Measurements from ENCODE around the gene B3GLCT. TPM values are rescaled to one million over a fixed set of nuclear protein-coding genes. Genes with fewer than 3 reads are reported as not detected.

B3GLCT gene
- total RNA-seq, 1 donor from 2014 or later: 8.2 TPM

- Mint-ChIP-seq H3K27me3 (ENCODE audit: unreplicated experiment) (no peaks in the 10 kb centered on the region), H3K36me3 (ENCODE audit: unreplicated experiment) (peaks cover 7% of the 10 kb centered on the region), H3K4me3 (ENCODE audit: unreplicated experiment) (no peak overlapping the region), H3K27ac (ENCODE audit: unreplicated experiment) (no peak overlapping the region), H3K9me3 (ENCODE audit: unreplicated experiment) (no peaks in the 10 kb centered on the region), H3K4me1 (ENCODE audit: unreplicated experiment) (no peaks in the 10 kb centered on the region)
- TF ChIP-seq CTCF (IDR thresholded peaks at IDR 0.05): no peak
- DNase-seq (ENCODE audit: extremely low spot score, unreplicated experiment): no peak
Measured at GRCh38 chr13:31261241-31261640, 61.5 kb downstream of the B3GLCT start.

- DNase-seq (ENCODE audit: extremely low spot score, unreplicated experiment): no peak
- peaks cover 7% of the 10 kb centered on the region for H3K4me1 Mint-ChIP-seq (ENCODE audit: unreplicated experiment)
- H3K4me3 Mint-ChIP-seq (ENCODE audit: unreplicated experiment): no peak overlapping the region
- no peaks in the 10 kb centered on the region for H3K27me3 Mint-ChIP-seq (ENCODE audit: unreplicated experiment)
- no peaks in the 10 kb centered on the region for H3K9me3 Mint-ChIP-seq (ENCODE audit: unreplicated experiment)
- TF ChIP-seq CTCF (IDR thresholded peaks at IDR 0.05): no peak
- peaks cover 7% of the 10 kb centered on the region for H3K36me3 Mint-ChIP-seq (ENCODE audit: unreplicated experiment)
- H3K27ac Mint-ChIP-seq (ENCODE audit: unreplicated experiment): no peak overlapping the region
Measured at GRCh38 chr13:31263346-31263745, 63.6 kb downstream of the B3GLCT start.

- Mint-ChIP-seq H3K27ac (ENCODE audit: unreplicated experiment) (no peak overlapping the region), H3K27me3 (ENCODE audit: unreplicated experiment) (no peaks in the 10 kb centered on the region), H3K36me3 (ENCODE audit: unreplicated experiment) (peaks cover 9% of the 10 kb centered on the region), H3K9me3 (ENCODE audit: unreplicated experiment) (peaks cover 4% of the 10 kb centered on the region), H3K4me1 (ENCODE audit: unreplicated experiment) (peaks cover 7% of the 10 kb centered on the region), H3K4me3 (ENCODE audit: unreplicated experiment) (no peak overlapping the region)
- TF ChIP-seq CTCF (IDR thresholded peaks at IDR 0.05): no peak
- no peak for DNase-seq (ENCODE audit: extremely low spot score, unreplicated experiment)
Measured at GRCh38 chr13:31264151-31264550, 64.4 kb downstream of the B3GLCT start.

GRCh38 chr13:31267126-31267784 is 67.5 kb downstream of the B3GLCT start:
- H3K4me1 Mint-ChIP-seq (ENCODE audit: unreplicated experiment): peaks cover 7% of the 10 kb centered on the region
- no peak for TF ChIP-seq CTCF (IDR thresholded peaks at IDR 0.05)
- no peak for DNase-seq (ENCODE audit: extremely low spot score, unreplicated experiment)
- H3K9me3 Mint-ChIP-seq (ENCODE audit: unreplicated experiment): peaks cover 13% of the 10 kb centered on the region
- H3K36me3 Mint-ChIP-seq (ENCODE audit: unreplicated experiment): peaks cover 22% of the 10 kb centered on the region
- H3K27ac Mint-ChIP-seq (ENCODE audit: unreplicated experiment): no peak overlapping the region
- no peak overlapping the region for H3K4me3 Mint-ChIP-seq (ENCODE audit: unreplicated experiment)
- H3K27me3 Mint-ChIP-seq (ENCODE audit: unreplicated experiment): no peaks in the 10 kb centered on the region

GRCh38 chr13:31274390-31274789 is 74.6 kb downstream of the B3GLCT start:
- Mint-ChIP-seq H3K27me3 (ENCODE audit: unreplicated experiment) (no peaks in the 10 kb centered on the region), H3K27ac (ENCODE audit: unreplicated experiment) (peak overlapping the region; percentile 79), H3K36me3 (ENCODE audit: unreplicated experiment) (peaks cover 10% of the 10 kb centered on the region), H3K4me1 (ENCODE audit: unreplicated experiment) (peaks cover 31% of the 10 kb centered on the region), H3K4me3 (ENCODE audit: unreplicated experiment) (no peak overlapping the region), H3K9me3 (ENCODE audit: unreplicated experiment) (peaks cover 14% of the 10 kb centered on the region)
- no peak for DNase-seq (ENCODE audit: extremely low spot score, unreplicated experiment)
- TF ChIP-seq CTCF (IDR thresholded peaks at IDR 0.05): no peak
